VCaP (cell line): ENCODE measurements around the gene FBXO5.
"Not testable (repeated sequence)": the region's sequence is repeated elsewhere in the genome, so short reads cannot be mapped to it uniquely, and the experiment has no call there.

ENCODE experiments used
- H3K27ac ChIP-seq: fragments of 450-650 bp; 2 replicates; pipeline ENCODE4 v1.5.1; 2017
- CTCF ChIP-seq: fragments of 450-650 bp; conservative IDR thresholded peaks from 2 replicates; pipeline ENCODE4 v1.5.1; 2017; ENCODE audit warnings: mild to moderate bottlenecking, moderate library complexity

Gene FBXO5

GRCh38 chr6:152979116-152979515 is 3.7 kb downstream of the FBXO5 start:
- TF ChIP-seq CTCF, result no peak
- H3K27ac ChIP-seq, result no peak overlapping the region

GRCh38 chr6:152978058-152978457 is 4.8 kb downstream of the FBXO5 start:
- no peak for TF ChIP-seq CTCF
- H3K27ac ChIP-seq, result no peak overlapping the region

- H3K27ac ChIP-seq, result no peak overlapping the region
- no peak for TF ChIP-seq CTCF
These were observed 5.3 kb downstream of the FBXO5 start for GRCh38 chr6:152977556-152977955.

GRCh38 chr6:152976749-152977148 is 6.1 kb downstream of the FBXO5 start:
- no peak for TF ChIP-seq CTCF
- no peak overlapping the region for H3K27ac ChIP-seq

- no peak overlapping the region for H3K27ac ChIP-seq
- no peak for TF ChIP-seq CTCF
These were observed 7.5 kb downstream of the FBXO5 start for GRCh38 chr6:152975204-152975915.

GRCh38 chr6:152973916-152974315 is 8.9 kb downstream of the FBXO5 start:
- H3K27ac ChIP-seq, result no peak overlapping the region
- TF ChIP-seq CTCF, result no peak

GRCh38 chr6:152969688-152970418 is 13.0 kb downstream of the FBXO5 start:
- no peak for TF ChIP-seq CTCF

GRCh38 chr6:152966168-152966894 is 16.5 kb downstream of the FBXO5 start:
- H3K27ac ChIP-seq, result not testable (repeated sequence)

More at GRCh38 chr6:152969688-152970418, 13.0 kb downstream of the FBXO5 start:
- H3K27ac ChIP-seq, result no peak overlapping the region
